ENCODE measurements around the gene TERT. TPM values are rescaled to one million over a fixed set of nuclear protein-coding genes. Genes with fewer than 3 reads are reported as not detected.

The TERT gene
- total RNA-seq, 1 experiment from 2014 or later, result 3.3 TPM

- Histone ChIP-seq H3K36me3 (ENCODE audit: insufficient read depth, low read length) (no peaks in the 10 kb centered on the region), H3K79me2 (ENCODE audit: low read length) (no peaks in the 10 kb centered on the region), H4K20me1 (ENCODE audit: insufficient read depth, low read depth, low read length) (no peaks in the 10 kb centered on the region), H3K4me3 (ENCODE audit: low read length) (no peak overlapping the region), H3K27ac (ENCODE audit: low read length) (no peak overlapping the region), H3K9ac (ENCODE audit: low read length) (no peak overlapping the region), H3K9me3 (ENCODE audit: low read length) (no peaks in the 10 kb centered on the region), H2AFZ (ENCODE audit: low read length) (no peak overlapping the region), H3K4me1 (ENCODE audit: low read length) (no peaks in the 10 kb centered on the region), H3K9me2 (replicated peaks; ENCODE audit: insufficient read depth, low read length) (no peaks in the 10 kb centered on the region), H3K27me3 (ENCODE audit: low read length) (no peaks in the 10 kb centered on the region), H3K4me2 (ENCODE audit: low read depth, low read length, poor library complexity, severe bottlenecking) (no peak overlapping the region)
- no peak for DNase-seq
Measured at GRCh38 chr5:1217596-1218206, 77.2 kb downstream of the TERT start.

- H3K27me3 ChIP-seq (ENCODE audit: low read length), result no peaks in the 10 kb centered on the region
- no peaks in the 10 kb centered on the region for H3K9me2 ChIP-seq (replicated peaks; ENCODE audit: insufficient read depth, low read length)
- H3K4me3 ChIP-seq (ENCODE audit: low read length), result no peak overlapping the region
- no peaks in the 10 kb centered on the region for H3K36me3 ChIP-seq (ENCODE audit: insufficient read depth, low read length)
- H3K9me3 ChIP-seq (ENCODE audit: low read length), result no peaks in the 10 kb centered on the region
- no peaks in the 10 kb centered on the region for H3K4me1 ChIP-seq (ENCODE audit: low read length)
- no peak overlapping the region for H3K27ac ChIP-seq (ENCODE audit: low read length)
- no peaks in the 10 kb centered on the region for H4K20me1 ChIP-seq (ENCODE audit: insufficient read depth, low read depth, low read length)
- H3K4me2 ChIP-seq (ENCODE audit: low read depth, low read length, poor library complexity, severe bottlenecking), result no peak overlapping the region
- H3K9ac ChIP-seq (ENCODE audit: low read length), result no peak overlapping the region
- no peaks in the 10 kb centered on the region for H3K79me2 ChIP-seq (ENCODE audit: low read length)
- H2AFZ ChIP-seq (ENCODE audit: low read length), result no peak overlapping the region
- DNase-seq, result no peak
Measured at GRCh38 chr5:1216918-1217295, 78.0 kb downstream of the TERT start.

- Histone ChIP-seq H3K9ac (ENCODE audit: low read length) (no peak overlapping the region), H3K9me2 (replicated peaks; ENCODE audit: insufficient read depth, low read length) (no peaks in the 10 kb centered on the region), H3K36me3 (ENCODE audit: insufficient read depth, low read length) (no peaks in the 10 kb centered on the region), H3K79me2 (ENCODE audit: low read length) (no peaks in the 10 kb centered on the region), H3K4me2 (ENCODE audit: low read depth, low read length, poor library complexity, severe bottlenecking) (no peak overlapping the region), H2AFZ (ENCODE audit: low read length) (no peak overlapping the region), H3K27me3 (ENCODE audit: low read length) (no peaks in the 10 kb centered on the region), H3K4me3 (ENCODE audit: low read length) (no peak overlapping the region), H3K4me1 (ENCODE audit: low read length) (no peaks in the 10 kb centered on the region), H3K27ac (ENCODE audit: low read length) (no peak overlapping the region), H4K20me1 (ENCODE audit: insufficient read depth, low read depth, low read length) (no peaks in the 10 kb centered on the region), H3K9me3 (ENCODE audit: low read length) (no peaks in the 10 kb centered on the region)
- DNase-seq, result no peak
Measured at GRCh38 chr5:1216211-1216917, 78.5 kb downstream of the TERT start.

- H3K27ac ChIP-seq (ENCODE audit: low read length), result no peak overlapping the region
- no peak overlapping the region for H2AFZ ChIP-seq (ENCODE audit: low read length)
- H3K4me2 ChIP-seq (ENCODE audit: low read depth, low read length, poor library complexity, severe bottlenecking), result no peak overlapping the region
- H3K27me3 ChIP-seq (ENCODE audit: low read length), result no peaks in the 10 kb centered on the region
- H4K20me1 ChIP-seq (ENCODE audit: insufficient read depth, low read depth, low read length), result no peaks in the 10 kb centered on the region
- DNase-seq, result no peak
- no peaks in the 10 kb centered on the region for H3K36me3 ChIP-seq (ENCODE audit: insufficient read depth, low read length)
- H3K9me3 ChIP-seq (ENCODE audit: low read length), result no peaks in the 10 kb centered on the region
- no peak overlapping the region for H3K4me3 ChIP-seq (ENCODE audit: low read length)
- H3K79me2 ChIP-seq (ENCODE audit: low read length), result no peaks in the 10 kb centered on the region
- no peak overlapping the region for H3K9ac ChIP-seq (ENCODE audit: low read length)
- no peaks in the 10 kb centered on the region for H3K4me1 ChIP-seq (ENCODE audit: low read length)
- no peaks in the 10 kb centered on the region for H3K9me2 ChIP-seq (replicated peaks; ENCODE audit: insufficient read depth, low read length)
Measured at GRCh38 chr5:1215320-1216096, 79.4 kb downstream of the TERT start.

GRCh38 chr5:1214936-1215220 is 80.0 kb downstream of the TERT start:
- DNase-seq, result no peak
- no peaks in the 10 kb centered on the region for H3K9me3 ChIP-seq (ENCODE audit: low read length)
- no peak overlapping the region for H3K4me3 ChIP-seq (ENCODE audit: low read length)
- H3K36me3 ChIP-seq (ENCODE audit: insufficient read depth, low read length), result no peaks in the 10 kb centered on the region
- no peaks in the 10 kb centered on the region for H3K9me2 ChIP-seq (replicated peaks; ENCODE audit: insufficient read depth, low read length)
- H4K20me1 ChIP-seq (ENCODE audit: insufficient read depth, low read depth, low read length), result no peaks in the 10 kb centered on the region
- H3K9ac ChIP-seq (ENCODE audit: low read length), result no peak overlapping the region
- H3K79me2 ChIP-seq (ENCODE audit: low read length), result no peaks in the 10 kb centered on the region
- H3K4me2 ChIP-seq (ENCODE audit: low read depth, low read length, poor library complexity, severe bottlenecking), result no peak overlapping the region
- no peak overlapping the region for H2AFZ ChIP-seq (ENCODE audit: low read length)
- H3K4me1 ChIP-seq (ENCODE audit: low read length), result no peaks in the 10 kb centered on the region
- no peak overlapping the region for H3K27ac ChIP-seq (ENCODE audit: low read length)
- H3K27me3 ChIP-seq (ENCODE audit: low read length), result no peaks in the 10 kb centered on the region

DNA sequence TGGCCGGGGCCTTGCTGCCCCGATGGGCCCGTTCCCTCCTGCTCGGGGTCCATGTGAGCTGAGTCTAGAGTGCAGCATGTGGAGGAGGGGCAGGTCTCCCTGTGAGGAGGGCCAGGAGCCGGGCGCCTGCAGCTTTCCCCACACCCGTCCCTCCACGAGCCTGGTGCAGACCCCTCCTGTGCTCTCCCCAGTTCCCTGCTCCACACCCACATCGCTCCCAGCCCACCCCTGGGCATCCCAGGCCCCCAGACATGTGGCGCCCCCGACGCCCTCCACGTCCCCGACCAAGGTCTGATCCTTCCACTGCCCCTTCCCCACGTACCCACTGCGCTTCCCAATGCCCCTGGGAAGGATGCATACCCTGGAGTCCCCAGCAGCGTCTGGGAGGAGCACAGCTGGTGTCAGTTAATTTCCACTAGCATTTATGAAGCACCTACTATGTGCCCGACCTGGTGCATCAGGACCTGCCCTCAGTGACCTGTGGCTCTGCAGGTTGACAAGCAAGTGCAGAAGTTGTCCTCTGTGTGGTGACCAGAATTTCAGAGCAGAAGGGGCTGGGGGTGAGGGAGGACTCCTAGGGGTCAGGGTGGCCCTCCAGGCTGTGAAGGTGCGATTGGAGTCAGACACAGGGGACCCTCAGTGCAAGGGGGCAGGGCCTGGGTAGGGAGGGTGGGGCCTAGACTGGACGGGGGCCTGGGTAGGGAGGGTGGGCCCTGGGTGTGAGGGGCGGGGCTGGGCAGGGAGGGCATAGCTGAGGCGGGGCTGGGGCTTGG is 80.5 kb downstream of the TERT start:
- Histone ChIP-seq H3K79me2 (ENCODE audit: low read length) (no peaks in the 10 kb centered on the region), H3K9ac (ENCODE audit: low read length) (no peak overlapping the region), H3K4me2 (ENCODE audit: low read depth, low read length, poor library complexity, severe bottlenecking) (no peak overlapping the region), H3K9me2 (replicated peaks; ENCODE audit: insufficient read depth, low read length) (no peaks in the 10 kb centered on the region), H2AFZ (ENCODE audit: low read length) (no peak overlapping the region), H3K27me3 (ENCODE audit: low read length) (no peaks in the 10 kb centered on the region), H3K4me1 (ENCODE audit: low read length) (no peaks in the 10 kb centered on the region), H3K36me3 (ENCODE audit: insufficient read depth, low read length) (no peaks in the 10 kb centered on the region), H3K27ac (ENCODE audit: low read length) (no peak overlapping the region), H4K20me1 (ENCODE audit: insufficient read depth, low read depth, low read length) (no peaks in the 10 kb centered on the region), H3K9me3 (ENCODE audit: low read length) (no peaks in the 10 kb centered on the region), H3K4me3 (ENCODE audit: low read length) (no peak overlapping the region)
- DNase-seq, result no peak

- DNase-seq, result no peak
- no peak overlapping the region for H3K9ac ChIP-seq (ENCODE audit: low read length)
- H3K4me2 ChIP-seq (ENCODE audit: low read depth, low read length, poor library complexity, severe bottlenecking), result no peak overlapping the region
- H3K9me2 ChIP-seq (replicated peaks; ENCODE audit: insufficient read depth, low read length), result no peaks in the 10 kb centered on the region
- H2AFZ ChIP-seq (ENCODE audit: low read length), result no peak overlapping the region
- no peaks in the 10 kb centered on the region for H3K27me3 ChIP-seq (ENCODE audit: low read length)
- H3K4me1 ChIP-seq (ENCODE audit: low read length), result no peaks in the 10 kb centered on the region
- H3K27ac ChIP-seq (ENCODE audit: low read length), result no peak overlapping the region
- no peak overlapping the region for H3K4me3 ChIP-seq (ENCODE audit: low read length)
- no peaks in the 10 kb centered on the region for H4K20me1 ChIP-seq (ENCODE audit: insufficient read depth, low read depth, low read length)
- H3K79me2 ChIP-seq (ENCODE audit: low read length), result no peaks in the 10 kb centered on the region
- H3K9me3 ChIP-seq (ENCODE audit: low read length), result no peaks in the 10 kb centered on the region
- H3K36me3 ChIP-seq (ENCODE audit: insufficient read depth, low read length), result no peaks in the 10 kb centered on the region
Measured at GRCh38 chr5:1213508-1214162, 81.2 kb downstream of the TERT start.

DNA sequence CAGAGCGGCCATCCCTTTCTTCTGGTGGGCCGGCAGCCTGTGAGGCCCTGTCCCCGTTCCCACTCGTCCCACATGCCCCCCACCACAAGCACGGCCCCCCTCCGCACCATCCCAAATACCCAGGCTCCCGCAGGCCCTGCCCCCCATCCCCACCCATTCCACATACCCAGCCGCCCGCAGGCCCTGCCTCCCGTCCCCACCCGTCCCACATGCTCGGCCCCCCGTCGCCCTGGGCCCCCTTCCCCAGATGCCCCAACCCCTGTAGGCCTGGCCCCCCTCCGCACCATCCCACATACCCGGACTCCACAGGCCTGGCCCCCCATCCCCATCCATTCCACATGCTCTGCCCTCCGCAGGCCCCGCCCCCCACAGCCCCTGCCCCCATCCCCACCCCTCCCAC is 82.0 kb downstream of the TERT start:
- Histone ChIP-seq H3K9me2 (replicated peaks; ENCODE audit: insufficient read depth, low read length) (no peaks in the 10 kb centered on the region), H4K20me1 (ENCODE audit: insufficient read depth, low read depth, low read length) (no peaks in the 10 kb centered on the region), H3K36me3 (ENCODE audit: insufficient read depth, low read length) (no peaks in the 10 kb centered on the region), H3K27me3 (ENCODE audit: low read length) (no peaks in the 10 kb centered on the region), H3K9ac (ENCODE audit: low read length) (no peak overlapping the region), H3K4me3 (ENCODE audit: low read length) (no peak overlapping the region), H2AFZ (ENCODE audit: low read length) (no peak overlapping the region), H3K9me3 (ENCODE audit: low read length) (no peaks in the 10 kb centered on the region), H3K4me2 (ENCODE audit: low read depth, low read length, poor library complexity, severe bottlenecking) (no peak overlapping the region), H3K4me1 (ENCODE audit: low read length) (no peaks in the 10 kb centered on the region), H3K79me2 (ENCODE audit: low read length) (no peaks in the 10 kb centered on the region), H3K27ac (ENCODE audit: low read length) (no peak overlapping the region)
- no peak for DNase-seq

Data from Karpas-422 (cell line).